Measurements from ENCODE around the gene TXNL4A. TPM values are rescaled to one million over a fixed set of nuclear protein-coding genes. Genes with fewer than 3 reads are reported as not detected.

TXNL4A gene
- total RNA-seq, 4 donors from 2014 or later = 4.1 to 36.8 (median 31.0) TPM

DNA sequence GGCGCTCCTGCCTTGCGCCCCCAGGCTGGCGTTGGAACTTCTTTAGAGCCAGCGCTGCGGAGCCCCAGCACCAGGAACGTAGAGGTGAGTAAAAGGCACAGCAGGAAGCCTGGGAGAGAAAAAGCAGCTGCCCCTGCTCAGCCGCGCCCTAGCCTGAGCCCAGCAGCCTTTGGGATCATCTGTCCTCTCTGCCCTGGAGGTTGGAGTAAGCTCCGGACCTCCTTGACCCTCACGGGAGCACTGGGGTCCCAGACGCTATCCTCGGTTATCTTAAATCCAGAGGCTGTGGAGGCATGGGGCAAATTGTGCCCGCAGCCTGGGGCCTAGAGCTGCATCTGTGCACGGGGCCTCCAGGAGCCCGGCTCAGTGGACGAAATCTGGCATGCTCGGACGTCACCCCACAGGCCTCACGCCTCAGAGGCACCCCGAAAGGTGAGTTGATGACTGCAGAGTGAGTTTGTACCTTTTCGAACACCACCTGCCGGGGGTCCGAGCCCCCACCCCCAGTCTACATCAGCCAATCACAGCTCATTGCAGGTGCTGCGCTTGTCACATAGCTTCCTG is 35.3 kb downstream of the TXNL4A start:
- peak; percentile 74 for TF ChIP-seq POLR2A (IDR thresholded peaks at IDR 0.05)
- peak in 2 of 3 donors; percentile 51 to 67 for TF ChIP-seq POLR2AphosphoS5 (IDR thresholded peaks at IDR 0.05)
- TF ChIP-seq, protein P1, sequence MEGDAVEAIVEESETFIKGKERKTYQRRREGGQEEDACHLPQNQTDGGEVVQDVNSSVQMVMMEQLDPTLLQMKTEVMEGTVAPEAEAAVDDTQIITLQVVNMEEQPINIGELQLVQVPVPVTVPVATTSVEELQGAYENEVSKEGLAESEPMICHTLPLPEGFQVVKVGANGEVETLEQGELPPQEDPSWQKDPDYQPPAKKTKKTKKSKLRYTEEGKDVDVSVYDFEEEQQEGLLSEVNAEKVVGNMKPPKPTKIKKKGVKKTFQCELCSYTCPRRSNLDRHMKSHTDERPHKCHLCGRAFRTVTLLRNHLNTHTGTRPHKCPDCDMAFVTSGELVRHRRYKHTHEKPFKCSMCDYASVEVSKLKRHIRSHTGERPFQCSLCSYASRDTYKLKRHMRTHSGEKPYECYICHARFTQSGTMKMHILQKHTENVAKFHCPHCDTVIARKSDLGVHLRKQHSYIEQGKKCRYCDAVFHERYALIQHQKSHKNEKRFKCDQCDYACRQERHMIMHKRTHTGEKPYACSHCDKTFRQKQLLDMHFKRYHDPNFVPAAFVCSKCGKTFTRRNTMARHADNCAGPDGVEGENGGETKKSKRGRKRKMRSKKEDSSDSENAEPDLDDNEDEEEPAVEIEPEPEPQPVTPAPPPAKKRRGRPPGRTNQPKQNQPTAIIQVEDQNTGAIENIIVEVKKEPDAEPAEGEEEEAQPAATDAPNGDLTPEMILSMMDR (IDR thresholded peaks at IDR 0.05) = no peak
- TF ChIP-seq EP300 (IDR thresholded peaks at IDR 0.05; ENCODE audit: low read depth) = no peak
- peak; percentile 65 for DNase-seq
- WGBS, 2 donors (ENCODE audit: low coverage in 1 of 2) = 40 to 73% methylated on average over 1 to 24 of the region's 24 CpGs
- intact Hi-C loops (cut with DNase I; ENCODE audit: low total_unique reads) (loop anchor here (5.0 kb wide), 1 partner anchor 34 kb away; the partner anchor contains the start of gene TXNL4A), in situ Hi-C loops (cut with MboI; ENCODE audit: low pct_ligation_motif_present in 1 of 4, low pct_unique_long_range_greater_than_20kb in 1 of 4, low sequenced_read_pairs in 3 of 4) (loop anchor here in 1 of 4 donors (10.0 kb wide), 1 partner anchor 82 kb away; the partner anchor contains the start of gene RBFA)
- Histone ChIP-seq H3K9me3 (no peaks in the 10 kb centered on the region), H3K27ac (peak overlapping the region; percentile 82 to 98 (median 96)), H3K4me1 (peaks cover 26 to 66% (median 42%) of the 10 kb centered on the region in 4 donors), H3K4me3 (peak overlapping the region in 3 of 4 donors; percentile 95 to 98 (median 98)), H3K36me3 (no peaks in the 10 kb centered on the region), H3K27me3 (no peaks in the 10 kb centered on the region)

DNA sequence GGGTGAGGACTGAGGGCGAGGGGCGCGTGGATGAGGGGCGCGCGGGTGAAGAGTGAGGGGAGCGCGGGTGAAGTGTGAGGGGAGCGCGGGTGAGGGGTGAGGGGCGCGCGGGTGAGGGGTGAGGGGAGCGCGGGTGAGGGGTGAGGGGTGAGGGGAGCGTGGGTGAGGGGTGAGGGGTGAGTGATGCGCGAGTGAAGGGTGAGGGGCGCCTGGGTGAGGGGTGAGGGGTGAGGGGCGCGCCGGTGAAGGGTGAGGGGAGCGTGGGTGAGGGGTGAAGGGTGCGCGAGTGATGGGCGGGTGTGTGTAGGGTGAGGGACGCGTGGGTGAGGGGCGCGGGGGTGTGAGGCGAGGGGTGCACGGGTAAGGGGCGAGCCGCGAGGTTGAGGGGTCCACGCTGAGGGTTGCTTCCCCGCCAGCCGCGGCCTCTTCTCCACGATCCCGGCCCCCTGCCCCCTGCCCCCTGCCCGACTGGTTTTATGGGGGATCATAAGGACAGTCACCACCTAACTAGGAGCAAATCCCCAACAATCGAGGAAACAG is 35.8 kb downstream of the TXNL4A start:
- Histone ChIP-seq H3K4me3 (peak overlapping the region; percentile 83 to 98 (median 96)), H3K27me3 (no peaks in the 10 kb centered on the region), H3K4me1 (peaks cover 24 to 68% (median 46%) of the 10 kb centered on the region in 4 donors), H3K9me3 (no peaks in the 10 kb centered on the region), H3K36me3 (no peaks in the 10 kb centered on the region), H3K27ac (peak overlapping the region; percentile 82 to 98 (median 96))
- TF ChIP-seq, protein P1 (IDR thresholded peaks at IDR 0.05) = no peak
- TF ChIP-seq EP300 (IDR thresholded peaks at IDR 0.05; ENCODE audit: low read depth) (no peak), POLR2A (IDR thresholded peaks at IDR 0.05) (no peak), POLR2AphosphoS5 (IDR thresholded peaks at IDR 0.05) (no peak)
- in situ Hi-C loops (cut with MboI; ENCODE audit: low pct_ligation_motif_present in 1 of 4, low pct_unique_long_range_greater_than_20kb in 1 of 4, low sequenced_read_pairs in 3 of 4) = loop anchor here in 1 of 4 donors (10.0 kb wide), 1 partner anchor 82 kb away; the partner anchor contains the start of gene RBFA
- 0 to 28% methylated on average over 2 to 37 of the region's 43 CpGs for WGBS, 2 donors (ENCODE audit: low coverage in 1 of 2)
- peak; percentile 27 for DNase-seq
- intact Hi-C loops (cut with DNase I; ENCODE audit: low total_unique reads) = loop anchor here (5.0 kb wide), 1 partner anchor 35 kb away; the partner anchor contains the start of gene TXNL4A

DNA sequence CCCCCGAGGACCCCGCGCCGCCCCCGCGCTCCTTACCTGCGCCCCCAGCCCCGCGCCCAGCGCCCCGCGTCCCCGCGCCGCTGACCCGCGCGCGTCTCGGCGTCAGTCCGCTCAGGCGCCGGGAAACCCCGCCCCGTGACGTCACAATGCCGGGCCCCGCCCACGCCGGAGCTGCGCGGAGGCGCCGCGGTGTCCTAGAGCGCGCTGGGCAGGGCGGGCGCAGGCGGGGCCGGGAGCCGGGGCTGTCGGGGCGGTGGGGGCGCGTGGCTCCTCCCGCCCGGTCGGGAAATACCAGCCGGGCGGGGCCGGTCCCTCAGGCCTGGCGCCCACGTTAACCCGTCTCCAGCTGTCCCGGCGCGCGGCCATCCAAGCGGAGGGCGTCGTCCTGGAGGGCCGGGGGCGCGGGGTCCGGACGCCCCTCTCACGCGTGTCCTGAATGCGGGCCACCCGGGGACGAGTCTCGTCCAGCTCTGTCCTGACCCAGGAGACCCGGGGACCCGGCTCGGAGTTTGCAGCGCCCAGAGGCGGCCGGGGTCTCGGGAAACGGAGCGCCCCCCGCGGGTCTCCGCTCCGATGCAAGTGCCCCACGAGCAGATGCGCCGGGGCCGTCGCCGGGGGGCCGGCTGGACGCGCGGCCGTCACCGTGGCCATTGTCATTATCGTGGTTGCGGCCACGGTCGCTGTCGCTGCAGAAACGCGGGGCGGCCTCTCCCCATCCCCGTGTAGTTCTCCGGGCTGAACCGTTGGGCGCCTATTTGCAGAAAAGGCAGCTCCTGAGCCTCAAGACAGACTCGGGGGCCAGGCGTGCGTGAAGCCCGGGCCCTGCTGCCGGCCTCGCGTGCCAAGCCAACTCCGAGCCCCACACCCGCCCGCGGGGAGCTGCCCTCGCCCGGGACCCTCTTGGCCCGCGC is 36.6 kb downstream of the TXNL4A start, which contains the start of gene SLC66A2:
SLC66A2 (minus strand) TSS at position 109 of the 911 bp plus-strand sequence. CDS start 727 bp downstream, outside the sequence.
- intact Hi-C loops (cut with DNase I; ENCODE audit: low total_unique reads) = loop anchor here (2.0 to 5.0 kb wide), 2 partner anchors 36 to 81 kb away; partner anchors contain the start of gene TXNL4A
- Histone ChIP-seq H3K4me1 (peaks cover 24 to 75% (median 49%) of the 10 kb centered on the region in 4 donors), H3K4me3 (peak within 1 kb of the TSS; percentile 95 to 98 (median 97))

More for the DNA sequence above, 36.6 kb downstream of the TXNL4A start, which contains the start of gene SLC66A2:
- Histone ChIP-seq H3K27me3 (no peaks in the 10 kb centered on the region), H3K27ac (peak within 1 kb of the TSS; percentile 85 to 98 (median 96)), H3K36me3 (no peaks in the 10 kb centered on the region), H3K9me3 (no peaks in the 10 kb centered on the region)
- WGBS, 2 donors (ENCODE audit: low coverage in 1 of 2) = 0 to 1% methylated on average over 14 to 32 of the region's 126 CpGs
- TF ChIP-seq POLR2A (IDR thresholded peaks at IDR 0.05) = peak; percentile 73
- peak; percentile 82 to 94 (median 90) for TF ChIP-seq POLR2AphosphoS5 (IDR thresholded peaks at IDR 0.05)
- TF ChIP-seq EP300 (IDR thresholded peaks at IDR 0.05; ENCODE audit: low read depth) = no peak
- TF ChIP-seq, protein P1 (IDR thresholded peaks at IDR 0.05) = no peak
- in situ Hi-C loops (cut with MboI; ENCODE audit: low pct_ligation_motif_present in 1 of 4, low pct_unique_long_range_greater_than_20kb in 1 of 4, low sequenced_read_pairs in 3 of 4) = loop anchor here in 1 of 4 donors (10.0 kb wide), 1 partner anchor 83 kb away; the partner anchor contains the start of gene RBFA
- peak; percentile 96 for DNase-seq
